Stimulated activated CD8-positive, alpha-beta memory T cell treated with anti-CD3 and anti-CD28 coated beads, Interleukin-2, amount 100 ng/mL, for 1 hour (primary cell): ENCODE measurements around the gene RNF123.
"Not testable (repeated sequence)": the region's sequence is repeated elsewhere in the genome, so short reads cannot be mapped to it uniquely, and the experiment has no call there.

Experiments used
- DNase-seq, 2 donors: peaks; one replicate each; pipeline ENCODE4 v3.0.0-alpha.2; 2020; ENCODE audit warnings: low read depth in 2 of 2

The RNF123 gene

GRCh38 chr3:49681232-49681522 is 8.2 kb upstream of the RNF123 start:
- DNase-seq = no peak

GRCh38 chr3:49681543-49681942 is 7.8 kb upstream of the RNF123 start:
- no peak for DNase-seq

DNA sequence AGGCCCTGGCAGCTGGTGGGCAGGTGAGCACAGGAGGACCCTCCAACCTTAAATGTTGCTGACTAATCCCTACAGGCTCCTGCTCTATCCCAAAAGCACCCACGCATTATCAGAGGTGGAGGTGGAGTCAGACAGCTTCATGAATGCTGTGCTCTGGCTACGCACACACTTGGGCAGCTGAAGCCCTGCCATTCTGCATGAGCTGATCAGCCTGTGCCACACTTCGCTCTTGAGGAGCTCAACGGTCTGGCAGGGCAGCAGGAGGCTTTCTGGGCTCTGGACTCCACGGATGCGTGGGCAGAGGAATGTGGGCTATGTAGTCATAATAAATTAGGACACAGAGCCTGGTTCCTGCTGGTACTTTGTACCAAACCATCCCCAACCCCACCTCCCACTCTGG is 6.2 kb upstream of the RNF123 start:
- DNase-seq = no peak

- DNase-seq = not testable (repeated sequence)
Observed at GRCh38 chr3:49684453-49684852, 4.9 kb upstream of the RNF123 start.

- DNase-seq = not testable (repeated sequence)
Observed at GRCh38 chr3:49685103-49685502, 4.3 kb upstream of the RNF123 start.

GRCh38 chr3:49685846-49686245 is 3.5 kb upstream of the RNF123 start:
- not testable (repeated sequence) for DNase-seq

DNA sequence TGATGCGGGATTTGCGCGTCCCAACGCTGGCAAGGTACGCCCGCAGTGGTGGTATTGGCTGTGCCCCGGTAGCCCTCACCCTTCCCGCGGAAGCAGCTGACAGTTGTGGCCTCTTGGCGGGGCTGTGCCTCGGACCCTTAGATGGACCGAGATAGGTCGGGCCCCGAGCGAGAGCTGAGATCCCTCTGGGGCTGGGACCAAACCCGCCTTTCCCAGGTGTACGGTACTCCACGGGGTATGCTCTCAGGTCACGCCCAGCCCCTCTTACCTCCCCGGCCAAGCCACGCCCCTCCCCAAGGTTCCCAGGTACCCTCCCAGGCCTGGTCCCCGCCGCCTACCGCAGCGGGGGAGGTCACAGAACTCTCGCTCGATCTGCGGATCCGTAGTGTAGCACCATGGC is 3.0 kb upstream of the RNF123 start:
- DNase-seq = not testable (repeated sequence)

GRCh38 chr3:49686769-49687423 is 2.5 kb upstream of the RNF123 start:
- DNase-seq = not testable (repeated sequence)

GRCh38 chr3:49687424-49687795 is 1.9 kb upstream of the RNF123 start:
- DNase-seq = not testable (repeated sequence)

DNA sequence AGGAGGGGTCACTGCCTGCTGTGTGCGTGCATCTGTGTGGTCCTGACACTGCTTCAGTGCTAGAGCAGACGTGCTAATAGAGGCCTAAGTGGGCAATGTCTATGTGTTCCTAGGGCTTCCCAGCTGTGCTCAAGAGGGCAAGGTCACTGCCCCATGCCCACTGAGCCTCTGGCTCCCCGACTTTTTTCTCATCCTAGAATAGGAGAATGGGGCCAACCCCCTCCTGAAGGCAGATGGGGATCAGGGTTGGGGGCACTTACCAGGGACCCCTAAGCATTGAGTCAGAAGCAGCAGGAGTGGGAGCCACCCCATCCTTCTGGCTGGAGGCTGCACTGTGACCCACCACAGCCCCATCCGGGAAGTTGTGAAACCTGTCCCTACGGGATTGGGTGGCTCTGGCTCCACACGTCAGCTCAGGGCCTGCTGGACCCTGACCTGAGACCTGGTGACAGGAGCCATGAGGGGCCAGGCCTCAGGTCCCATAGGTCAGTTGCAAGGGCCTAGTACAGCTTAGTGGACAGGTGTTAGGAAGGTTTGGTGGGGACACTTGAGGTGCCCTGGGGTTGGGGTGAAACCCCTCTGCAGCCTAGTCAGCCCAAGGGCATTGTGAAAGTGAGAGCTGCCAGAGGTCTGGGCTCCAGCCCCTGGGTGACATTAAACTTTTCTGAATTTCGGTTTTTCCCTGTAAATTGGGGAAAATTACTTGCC is 865 bp upstream of the RNF123 start:
- not testable (repeated sequence) for DNase-seq

DNA sequence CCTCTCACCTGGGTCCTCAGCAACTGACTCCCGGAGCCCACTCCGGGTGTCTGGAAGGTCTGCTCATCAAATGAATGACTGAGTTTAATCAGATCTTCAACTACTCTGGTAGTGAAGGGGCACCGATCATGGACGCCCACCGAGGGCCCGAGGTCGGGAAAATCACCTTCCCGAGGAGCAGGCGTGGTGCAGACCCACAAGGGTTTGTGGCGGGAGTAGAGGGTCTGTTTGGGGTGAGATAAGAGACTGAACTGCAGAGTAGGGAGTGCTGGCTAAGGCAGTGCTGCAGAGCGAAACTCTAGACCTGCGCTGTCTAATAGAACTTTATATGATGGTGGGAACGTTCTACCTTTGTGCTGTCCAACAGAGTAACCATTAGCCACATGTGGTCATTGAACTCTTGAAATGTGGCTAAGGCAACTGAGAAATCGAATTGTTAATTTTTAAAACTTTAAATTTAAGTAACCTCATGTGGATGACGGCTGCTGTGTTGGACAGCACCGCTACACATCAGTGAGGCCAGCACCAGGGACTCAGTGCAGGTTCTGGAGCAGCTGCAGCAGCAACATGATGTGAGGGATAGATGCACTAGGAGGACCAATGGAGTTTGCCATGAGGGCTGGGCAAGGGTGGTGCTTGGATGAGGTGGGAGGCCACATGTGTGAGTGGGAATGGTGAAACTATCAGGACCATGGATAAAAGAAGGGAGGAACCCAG is 709 bp downstream of the RNF123 start:
- not testable (repeated sequence) for DNase-seq

- not testable (repeated sequence) for DNase-seq
Observed at GRCh38 chr3:49690856-49691255, 1.5 kb downstream of the RNF123 start.

- not testable (repeated sequence) for DNase-seq
Observed at GRCh38 chr3:49691481-49691880, 2.1 kb downstream of the RNF123 start.

DNA sequence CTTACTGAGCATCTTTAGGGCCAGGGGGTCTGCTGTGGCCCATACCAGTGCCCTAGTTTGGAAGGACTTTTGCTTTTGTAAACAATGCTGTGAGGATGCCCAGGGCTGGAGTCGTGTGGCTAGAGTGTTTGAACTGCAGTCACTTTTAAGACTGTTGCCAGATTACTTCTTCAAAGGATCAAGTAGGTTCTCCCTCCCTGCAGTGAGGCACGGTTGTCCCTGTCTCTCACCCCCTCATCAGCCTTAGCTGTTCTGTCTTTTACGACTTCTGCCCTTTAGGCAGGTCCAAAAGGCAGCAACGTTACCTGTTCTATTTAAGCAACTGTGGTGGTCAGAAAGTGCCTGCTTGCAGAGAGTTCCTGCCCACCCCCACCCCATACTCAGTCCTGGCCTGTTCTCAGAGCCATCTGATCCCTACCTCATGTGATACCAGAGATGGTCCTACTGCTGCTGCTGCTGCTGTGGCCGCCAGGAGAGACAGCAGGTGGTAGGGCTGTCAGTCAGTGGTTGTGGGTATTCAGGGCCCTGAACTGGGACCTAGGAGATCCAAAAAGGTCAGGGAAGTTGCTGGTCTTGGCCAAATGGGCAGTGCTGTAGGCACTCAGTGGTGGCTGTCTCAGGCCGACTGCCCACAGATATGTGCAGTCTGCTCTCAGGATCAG is 5.2 kb downstream of the RNF123 start:
- not testable (repeated sequence) for DNase-seq

GRCh38 chr3:49695350-49696015 is 6.1 kb downstream of the RNF123 start:
- DNase-seq = not testable (repeated sequence)

DNA sequence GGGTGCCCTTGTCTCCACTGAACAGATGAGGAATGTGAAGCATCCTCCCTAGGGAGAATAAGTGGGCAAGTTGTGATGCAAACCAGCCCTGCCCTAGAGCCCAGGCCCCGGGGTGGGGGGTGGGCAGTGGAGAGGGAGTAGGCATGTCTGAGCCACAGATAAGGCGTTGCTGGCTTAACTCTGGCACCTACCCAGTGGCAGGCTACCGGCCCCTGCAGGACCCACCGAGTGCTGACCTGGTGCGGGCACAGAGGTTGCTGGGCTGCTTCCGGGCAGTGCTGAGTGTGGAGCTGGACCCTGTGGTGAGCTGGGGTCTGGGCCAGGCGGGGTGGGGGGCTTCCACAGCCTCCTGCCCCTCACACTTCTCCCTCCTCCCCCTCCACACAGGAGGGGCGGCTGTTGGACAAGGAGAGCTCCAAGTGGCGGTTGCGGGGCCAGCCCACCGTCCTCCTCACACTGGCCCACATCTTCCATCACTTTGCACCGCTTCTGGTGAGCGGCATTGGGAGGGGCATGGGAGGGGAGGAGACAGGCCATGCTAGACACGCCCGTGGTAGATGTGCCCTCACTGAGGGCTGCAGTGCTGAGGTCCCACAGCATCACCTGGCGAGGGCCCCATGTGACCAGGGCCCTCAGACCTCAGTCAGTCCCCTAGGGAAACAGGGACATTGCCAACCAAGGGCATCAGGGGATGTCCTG is 10.1 kb downstream of the RNF123 start:
- DNase-seq = no peak

GRCh38 chr3:49700014-49700413 is 10.7 kb downstream of the RNF123 start:
- no peak for DNase-seq

GRCh38 chr3:49700453-49701128 is 11.2 kb downstream of the RNF123 start:
- no peak for DNase-seq

DNA sequence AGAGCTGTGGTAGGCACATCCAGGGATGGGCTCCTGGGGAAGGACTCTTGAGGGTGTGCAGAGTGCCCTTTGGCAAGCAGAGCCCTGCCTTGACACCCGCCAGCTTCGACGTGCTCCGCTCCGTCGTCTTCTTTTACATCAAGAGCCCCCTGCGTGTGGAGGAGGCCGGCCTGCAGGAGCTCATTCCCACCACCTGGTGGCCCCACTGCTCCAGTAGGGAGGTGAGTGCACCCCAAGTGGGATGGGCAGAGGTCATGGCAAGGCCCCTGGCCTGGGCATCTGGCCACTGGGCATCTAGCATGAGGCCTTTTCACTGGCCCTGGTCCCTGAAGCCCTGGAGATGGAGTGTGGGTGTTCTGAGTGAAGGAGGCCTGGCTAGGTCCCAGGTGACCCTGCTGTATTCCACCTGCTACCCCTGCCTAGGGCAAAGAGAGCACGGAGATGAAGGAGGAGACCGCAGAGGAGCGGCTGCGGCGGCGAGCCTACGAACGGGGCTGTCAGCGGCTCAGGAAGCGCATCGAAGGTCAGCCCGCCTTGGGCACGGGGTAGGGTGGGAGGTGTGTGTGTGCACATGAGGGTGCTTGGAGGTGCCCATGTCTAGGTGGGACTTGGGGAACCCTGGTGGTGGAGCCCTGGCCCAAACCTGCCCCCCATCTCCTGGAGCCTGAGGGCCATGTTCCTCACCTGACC is 12.2 kb downstream of the RNF123 start:
- DNase-seq = no peak

DNA sequence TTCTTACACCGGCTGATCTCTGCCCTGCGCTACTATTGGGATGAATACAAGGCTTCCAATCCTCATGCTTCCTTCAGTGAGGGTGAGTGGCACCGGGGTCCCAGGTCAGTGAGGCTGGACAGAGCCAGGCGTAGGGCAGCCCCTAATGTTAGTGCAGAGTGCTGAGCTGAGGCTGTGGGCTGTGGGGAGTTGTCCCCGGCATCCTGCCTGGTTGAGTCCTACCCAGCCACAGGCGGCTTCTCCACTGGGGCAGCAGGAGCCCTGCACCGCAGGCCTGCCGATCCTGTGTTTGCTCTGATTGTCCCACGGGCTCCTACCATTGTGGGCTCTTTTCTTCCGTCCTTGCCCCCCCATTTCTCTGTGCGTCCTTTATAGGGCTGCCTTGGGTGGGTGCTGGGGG is 13.3 kb downstream of the RNF123 start:
- no peak for DNase-seq
